A673 (cell line): ENCODE measurements around the gene IER3. TPM values are rescaled to one million over a fixed set of nuclear protein-coding genes. Genes with fewer than 3 reads are reported as not detected.

Experiments used
- BruUV-seq: library from RNA; stranded (reverse); fragments of 400-500 nt; replicated peaks from 2 replicates; lab custom pipeline; 2021; lab: Mats Ljungman, UMichigan
- CTCF ChIA-PET: fragments of 300-600 bp; sonication (Branson Sonifier 250); formaldehyde crosslinking; loops from one replicate; lab custom pipeline; 2022; ENCODE audit warnings: antibody characterized with exemption; lab: Charles Lee
- POLR2A ChIA-PET: fragments of 300-600 bp; sonication (Branson Sonifier 250); formaldehyde crosslinking; loops from one replicate; lab custom pipeline; 2022; ENCODE audit warnings: antibody characterized with exemption; ENCODE audit not compliant: low non-redundant PET; lab: Charles Lee
- DNase-seq: peaks from one replicate; pipeline ENCODE4 v3.0.0-alpha.2; 2015; ENCODE audit warnings: low spot score
- H3K27ac ChIP-seq: fragments of 200-600 bp; sonication (generic); 2 replicates; pipeline ENCODE4 v1.5.1; 2016; ENCODE audit warnings: mixed run types, low read depth, mild to moderate bottlenecking, mixed read lengths, antibody characterized with exemption, low read length; ENCODE audit not compliant: poor library complexity, severe bottlenecking
- H3K27me3 ChIP-seq: fragments of 200-600 bp; sonication (generic); replicated peaks from 2 replicates; pipeline ENCODE4 v1.6.1; 2017; ENCODE audit warnings: mixed run types, low read depth, mild to moderate bottlenecking, mixed read lengths, antibody characterized with exemption, low read length; ENCODE audit not compliant: insufficient read depth, poor library complexity
- H3K36me3 ChIP-seq: fragments of 200-600 bp; sonication (generic); 2 replicates; pipeline ENCODE4 v1.6.1; 2016; ENCODE audit warnings: mixed run types, mild to moderate bottlenecking, mixed read lengths, antibody characterized with exemption, low read length; ENCODE audit not compliant: insufficient read depth, poor library complexity, severe bottlenecking
- H3K4me1 ChIP-seq: fragments of 200-600 bp; sonication (generic); 2 replicates; pipeline ENCODE4 v1.6.1; 2017; ENCODE audit warnings: mixed run types, mild to moderate bottlenecking, mixed read lengths, antibody characterized with exemption, low read length; ENCODE audit not compliant: insufficient read depth, poor library complexity, severe bottlenecking
- H3K4me3 ChIP-seq: fragments of 200-600 bp; sonication (generic); 2 replicates; pipeline ENCODE4 v1.5.1; 2016; ENCODE audit warnings: low read depth, mixed run types, mild to moderate bottlenecking, mixed read lengths, low read length; ENCODE audit not compliant: poor library complexity, severe bottlenecking
- H3K9me3 ChIP-seq: fragments of 200-600 bp; sonication (generic); 2 replicates; pipeline ENCODE4 v1.6.1; 2016; ENCODE audit warnings: mixed run types, low read depth, mild to moderate bottlenecking, mixed read lengths, antibody characterized with exemption, low read length; ENCODE audit not compliant: poor library complexity, severe bottlenecking
- EZH2 ChIP-seq: fragments of 200-600 bp; sonication (generic); IDR thresholded peaks from 2 replicates; pipeline ENCODE4 v1.6.1; 2017; ENCODE audit warnings: borderline replicate concordance, low read depth, mild to moderate bottlenecking, mixed read lengths, antibody characterized with exemption, low read length; ENCODE audit not compliant: poor library complexity, severe bottlenecking
- intact Hi-C: fragments of 100-400 bp; cut with micrococcal nuclease; formaldehyde crosslinking; loops from one replicate; pipeline ENCODE4 v1.10.0; 2022; ENCODE audit not compliant: unreplicated experiment
- total RNA-seq: library from RNA; stranded (reverse); gene quantifications from 2 replicates; pipeline ENCODE4 v1.2.3, GENCODE V29; 2021
- TF ChIP-seq, protein P1 (sequence below): fragments of 300-800, 200-600 bp; sonication (generic); conservative IDR thresholded peaks from 2 replicates; pipeline ENCODE4 v1.5.1; 2017; ENCODE audit warnings: low read depth, mild to moderate bottlenecking, antibody characterized with exemption, low read length, moderate library complexity, mixed read lengths

IER3 gene
- total RNA-seq, 1 experiment from 2014 or later = 34.6 TPM

DNA sequence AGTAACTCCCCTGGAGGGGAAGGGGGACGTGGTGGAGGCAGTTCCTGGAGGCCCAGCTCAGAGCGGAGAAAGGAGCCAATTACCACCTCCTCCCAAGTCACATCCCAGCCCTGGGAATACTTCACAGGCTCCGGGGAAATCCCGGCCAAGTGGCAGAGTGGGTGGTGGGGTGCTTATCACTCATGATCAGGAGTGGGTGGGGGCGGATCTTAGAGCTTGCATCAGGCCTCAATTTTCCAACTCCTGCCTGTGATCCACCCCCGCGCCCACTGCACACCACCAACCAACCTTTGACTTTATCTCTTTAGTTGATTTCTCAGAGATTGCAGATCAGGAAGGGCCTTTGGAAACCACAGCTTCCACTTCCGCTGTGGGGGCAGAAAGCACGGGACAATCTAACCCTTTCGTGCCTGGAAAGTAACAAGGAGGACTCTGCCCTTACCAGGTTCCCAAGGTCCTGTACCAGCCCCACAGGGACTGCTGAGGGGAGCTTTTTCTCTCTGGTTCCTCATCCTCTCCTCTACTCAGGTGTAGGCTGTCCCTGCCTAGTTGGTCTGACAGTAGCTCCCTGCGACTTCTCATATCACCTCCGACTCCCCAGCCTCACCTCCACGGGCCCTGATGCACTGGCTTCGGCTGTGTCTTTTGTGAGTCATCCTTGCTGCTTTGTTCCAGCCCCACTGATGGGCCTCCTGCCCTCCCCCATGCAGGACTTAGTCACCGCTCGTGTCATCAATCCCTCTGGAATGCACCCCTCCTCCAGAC, 24.9 kb upstream of the IER3 start:
- POLR2A ChIA-PET = interaction anchor here (0.6 to 0.7 kb wide), 2 partner anchors 10 to 38 kb away, joined by 3 read pairs; no protein-coding TSS in a partner anchor
- Histone ChIP-seq H3K9me3 (no peaks in the 10 kb centered on the region), H3K36me3 (no peaks in the 10 kb centered on the region), H3K4me3 (no peak overlapping the region), H3K27ac (peak overlapping the region; percentile 52), H3K4me1 (peaks cover 24% of the 10 kb centered on the region), H3K27me3 (no peaks in the 10 kb centered on the region)
- BruUV-seq = TSS peak; percentile 78
- TF ChIP-seq, protein P1, sequence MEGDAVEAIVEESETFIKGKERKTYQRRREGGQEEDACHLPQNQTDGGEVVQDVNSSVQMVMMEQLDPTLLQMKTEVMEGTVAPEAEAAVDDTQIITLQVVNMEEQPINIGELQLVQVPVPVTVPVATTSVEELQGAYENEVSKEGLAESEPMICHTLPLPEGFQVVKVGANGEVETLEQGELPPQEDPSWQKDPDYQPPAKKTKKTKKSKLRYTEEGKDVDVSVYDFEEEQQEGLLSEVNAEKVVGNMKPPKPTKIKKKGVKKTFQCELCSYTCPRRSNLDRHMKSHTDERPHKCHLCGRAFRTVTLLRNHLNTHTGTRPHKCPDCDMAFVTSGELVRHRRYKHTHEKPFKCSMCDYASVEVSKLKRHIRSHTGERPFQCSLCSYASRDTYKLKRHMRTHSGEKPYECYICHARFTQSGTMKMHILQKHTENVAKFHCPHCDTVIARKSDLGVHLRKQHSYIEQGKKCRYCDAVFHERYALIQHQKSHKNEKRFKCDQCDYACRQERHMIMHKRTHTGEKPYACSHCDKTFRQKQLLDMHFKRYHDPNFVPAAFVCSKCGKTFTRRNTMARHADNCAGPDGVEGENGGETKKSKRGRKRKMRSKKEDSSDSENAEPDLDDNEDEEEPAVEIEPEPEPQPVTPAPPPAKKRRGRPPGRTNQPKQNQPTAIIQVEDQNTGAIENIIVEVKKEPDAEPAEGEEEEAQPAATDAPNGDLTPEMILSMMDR = no peak
- no peak for TF ChIP-seq EZH2
- DNase-seq = peak; percentile 75
- CTCF ChIA-PET = no interaction called here
- intact Hi-C loops = no loop called here

DNA sequence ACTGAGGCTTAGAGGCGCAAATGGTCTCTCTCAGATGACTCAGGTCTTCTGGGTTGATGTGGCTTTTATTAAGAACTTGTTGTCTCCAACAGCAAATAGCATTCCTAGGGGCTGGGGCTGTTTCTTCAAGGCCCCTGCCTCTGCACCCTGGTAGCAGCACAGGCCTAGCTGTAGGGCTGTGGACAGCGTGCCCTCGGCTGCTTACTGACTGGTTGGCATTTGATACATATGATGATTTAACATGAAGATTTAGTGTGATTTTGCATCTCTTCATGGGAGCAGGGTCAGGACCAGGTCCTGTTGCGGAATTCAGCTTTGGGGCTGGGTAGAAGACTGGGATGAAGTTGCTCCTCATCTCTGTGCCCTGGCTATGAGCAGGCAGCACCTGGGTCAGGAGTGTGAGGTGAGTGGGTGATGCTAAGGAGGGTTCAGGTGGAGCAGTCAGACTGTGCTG, 24.3 kb upstream of the IER3 start:
- Histone ChIP-seq H3K4me3 (no peak overlapping the region), H3K27ac (no peak overlapping the region), H3K36me3 (no peaks in the 10 kb centered on the region), H3K27me3 (no peaks in the 10 kb centered on the region), H3K4me1 (peaks cover 30% of the 10 kb centered on the region), H3K9me3 (no peaks in the 10 kb centered on the region)
- no peak for DNase-seq
- BruUV-seq = no TSS peak
- TF ChIP-seq, protein P1 = no peak
- no peak for TF ChIP-seq EZH2
- intact Hi-C loops = no loop called here
- CTCF ChIA-PET = no interaction called here
- POLR2A ChIA-PET = interaction anchor here (0.7 kb wide), 1 partner anchor 11 kb away, joined by 3 read pairs; no protein-coding TSS in a partner anchor

DNA sequence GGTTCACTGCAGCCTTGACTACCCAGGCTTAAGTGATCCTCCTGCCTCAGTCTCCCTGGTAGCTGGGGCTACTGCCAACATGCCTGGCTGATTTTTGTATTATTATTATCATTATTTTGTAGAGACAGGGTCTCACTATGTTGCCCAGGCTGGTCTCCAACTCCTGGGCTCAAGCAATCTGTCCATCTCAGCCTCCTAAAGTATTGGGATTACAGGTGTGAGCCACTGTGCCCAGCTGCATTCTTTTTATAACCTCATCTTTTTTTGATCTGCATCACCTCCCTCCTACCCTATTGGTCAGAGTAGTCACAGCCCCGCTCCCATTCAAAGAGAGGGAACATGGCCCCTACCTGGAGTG, 23.6 kb upstream of the IER3 start:
- ChIA-PET POLR2A (no interaction called here), CTCF (no interaction called here)
- H3K27me3 ChIP-seq = no peaks in the 10 kb centered on the region
- H3K4me1 ChIP-seq = peaks cover 33% of the 10 kb centered on the region
- BruUV-seq = no TSS peak
- no peak overlapping the region for H3K4me3 ChIP-seq
- DNase-seq = no peak
- no peak overlapping the region for H3K27ac ChIP-seq
- H3K9me3 ChIP-seq = no peaks in the 10 kb centered on the region
- intact Hi-C loops = no loop called here
- no peaks in the 10 kb centered on the region for H3K36me3 ChIP-seq
- TF ChIP-seq EZH2 = no peak
- TF ChIP-seq, protein P1 = no peak
